H1 (cell line): ENCODE results near the gene ACMSD. TPM values are rescaled to one million over a fixed set of nuclear protein-coding genes. Genes with fewer than 3 reads are reported as not detected.
A peak's percentile ranks its signal among the peaks of the same experiment; 100 is the strongest.

ENCODE experiments used
- CTCF ChIA-PET: fragments of 300-600 bp; sonication (Branson Sonifier 250); formaldehyde crosslinking; loops from one replicate; lab custom pipeline; 2021; ENCODE audit not compliant: partially characterized antibody; lab: Charles Lee
- POLR2A ChIA-PET: fragments of 300-600 bp; sonication (Branson Sonifier 250); formaldehyde crosslinking; loops from one replicate; lab custom pipeline; 2021; ENCODE audit warnings: inconsistent platforms; ENCODE audit not compliant: partially characterized antibody; lab: Charles Lee
- DNase-seq, 2 experiments: peaks; one replicate each; pipeline versions ENCODE4 v3.0.0 to v3.0.0-alpha.2; 2010 to 2022; ENCODE audit warnings: low spot score in 2 of 2, low read depth in 1 of 2, mixed read lengths in 1 of 2
- FAIRE-seq: peaks from 2 replicates; lab custom pipeline; 2011; peaks lifted over from hg19 to GRCh38; lab: Jason Lieb, UNC
- H2AFZ ChIP-seq: 2 replicates; pipeline ENCODE4 v1.8.1; 2012; ENCODE audit warnings: low read length, inconsistent platforms
- H2AK5ac ChIP-seq: 2 replicates; pipeline ENCODE4 v1.6.1; 2013; ENCODE audit warnings: low read depth, low read length
- H2BK120ac ChIP-seq: replicated peaks from 2 replicates; pipeline ENCODE3; 2013; ENCODE audit warnings: low read depth, low read length, inconsistent platforms
- H2BK12ac ChIP-seq: 2 replicates; pipeline ENCODE4 v1.6.1; 2013; ENCODE audit warnings: low read depth, low read length
- H2BK15ac ChIP-seq: 2 replicates; pipeline ENCODE4 v1.6.1; 2013; ENCODE audit warnings: low read length
- H2BK20ac ChIP-seq: 2 replicates; pipeline ENCODE4 v1.6.1; 2013; ENCODE audit warnings: low read length
- H2BK5ac ChIP-seq: 2 replicates; pipeline ENCODE4 v1.6.1; 2013; ENCODE audit warnings: low read depth, low read length
- H3K14ac ChIP-seq: 2 replicates; pipeline ENCODE4 v1.6.1; 2013; ENCODE audit warnings: inconsistent platforms; ENCODE audit not compliant: insufficient read length
- H3K18ac ChIP-seq: 2 replicates; pipeline ENCODE4 v1.6.1; 2013; ENCODE audit warnings: low read length; ENCODE audit errors: extremely low read depth
- H3K23ac ChIP-seq: 2 replicates; pipeline ENCODE4 v1.6.1; 2013; ENCODE audit warnings: inconsistent platforms; ENCODE audit not compliant: insufficient read length
- H3K23me2 ChIP-seq: 2 replicates; pipeline ENCODE4 v1.6.1; 2013; ENCODE audit warnings: low read depth, low read length
- H3K27ac ChIP-seq: 2 replicates; pipeline ENCODE4 v1.6.1; 2011; ENCODE audit warnings: low read depth, low read length, inconsistent platforms
- H3K27me3 ChIP-seq, 4 experiments: replicated peaks in 1 of 4; 1 replicate in 1 of 4; 2 replicates in 3 of 4; pipeline versions ENCODE4 v1.6.1 to v1.8.1; 2011 to 2013; ENCODE audit warnings: low read length in 3 of 4, mild to moderate bottlenecking in 3 of 4, inconsistent platforms in 2 of 4, mixed read lengths in 2 of 4, moderate library complexity in 1 of 4; ENCODE audit not compliant: control insufficient read depth in 3 of 4, insufficient read depth in 3 of 4; ENCODE audit errors: extremely low read depth in 1 of 4
- H3K36me3 ChIP-seq, 4 experiments: 2 replicates each; pipeline versions ENCODE4 v1.6.1 to v1.8.1; 2011 to 2013; ENCODE audit warnings: mild to moderate bottlenecking in 4 of 4, low read length in 3 of 4, moderate library complexity in 2 of 4, control low read depth in 1 of 4, inconsistent platforms in 1 of 4; ENCODE audit not compliant: insufficient read depth in 4 of 4, control insufficient read depth in 2 of 4
- H3K4ac ChIP-seq: replicated peaks from 2 replicates; pipeline ENCODE3; 2013; ENCODE audit warnings: low read length, low read depth, mixed read lengths, inconsistent platforms; ENCODE audit not compliant: insufficient read length
- H3K4me1 ChIP-seq, 4 experiments: replicated peaks in 1 of 4; 1 replicate in 1 of 4; 2 replicates in 3 of 4; pipeline versions ENCODE4 v1.6.1 to v1.8.1; 2011 to 2013; ENCODE audit warnings: low read length in 3 of 4, inconsistent platforms in 2 of 4, mixed read lengths in 1 of 4; ENCODE audit not compliant: insufficient read depth in 4 of 4, control insufficient read depth in 3 of 4
- H3K4me2 ChIP-seq, 2 experiments: 2 replicates each; pipeline versions ENCODE4 v1.6.1 to v1.8.1; 2011 to 2013; ENCODE audit warnings: low read depth in 2 of 2, low read length in 2 of 2, control low read depth in 1 of 2, inconsistent platforms in 1 of 2, mild to moderate bottlenecking in 1 of 2; ENCODE audit not compliant: insufficient read depth in 1 of 2
- H3K4me3 ChIP-seq, 4 experiments: fragments of 200-600, 300-600 bp in 1 of 4; sonication (generic), shearing (Covaris generic), sonication (Bioruptor Twin) in 1 of 4; 2 replicates each; pipeline versions ENCODE4 v1.5.1 to v1.8.1; 2011 to 2016; ENCODE audit warnings: low read length in 4 of 4, low read depth in 3 of 4, control low read depth in 2 of 4, inconsistent platforms in 2 of 4, mild to moderate bottlenecking in 2 of 4, mixed read lengths in 1 of 4, moderate library complexity in 1 of 4; ENCODE audit not compliant: insufficient read depth in 2 of 4; ENCODE audit errors: extremely low read depth in 1 of 4
- H3K56ac ChIP-seq: replicated peaks from 2 replicates; pipeline ENCODE3; 2013; ENCODE audit warnings: low read depth, mild to moderate bottlenecking, mixed read lengths, low read length, inconsistent platforms; ENCODE audit not compliant: insufficient read length
- H3K79me1 ChIP-seq: 2 replicates; pipeline ENCODE4 v1.6.1; 2013; ENCODE audit warnings: low read depth, low read length, control low read depth
- H3K79me2 ChIP-seq, 2 experiments: 2 replicates each; pipeline versions ENCODE4 v1.6.1 to v1.8.1; 2012 to 2013; ENCODE audit warnings: low read length in 2 of 2, mild to moderate bottlenecking in 2 of 2, inconsistent platforms in 1 of 2; ENCODE audit not compliant: insufficient read depth in 2 of 2, control insufficient read depth in 1 of 2
- H3K9ac ChIP-seq, 4 experiments: replicated peaks in 1 of 4; 1 replicate in 1 of 4; 2 replicates in 3 of 4; pipeline versions ENCODE4 v1.6.1 to v1.8.1; 2011 to 2013; ENCODE audit warnings: low read depth in 3 of 4, low read length in 3 of 4, control low read depth in 2 of 4, mild to moderate bottlenecking in 2 of 4, moderate library complexity in 2 of 4, inconsistent platforms in 1 of 4; ENCODE audit errors: extremely low read depth in 1 of 4
- H3K9me3 ChIP-seq, 2 experiments: 2 replicates each; pipeline versions ENCODE4 v1.6.1 to v1.8.1; 2012 to 2013; ENCODE audit warnings: mild to moderate bottlenecking in 2 of 2, moderate library complexity in 2 of 2, control low read depth in 1 of 2, inconsistent platforms in 1 of 2, low read depth in 1 of 2, low read length in 1 of 2, mixed read lengths in 1 of 2; ENCODE audit not compliant: insufficient read depth in 2 of 2
- H4K20me1 ChIP-seq, 2 experiments: replicated peaks in 1 of 2; 2 replicates each; pipeline versions ENCODE3 to v1.8.1; 2011 to 2013; ENCODE audit warnings: inconsistent platforms in 2 of 2, low read length in 2 of 2, mild to moderate bottlenecking in 1 of 2; ENCODE audit not compliant: insufficient read depth in 2 of 2, control insufficient read depth in 1 of 2
- H4K5ac ChIP-seq: 2 replicates; pipeline ENCODE4 v1.6.1; 2013; ENCODE audit warnings: low read length, low read depth, mixed read lengths, inconsistent platforms; ENCODE audit not compliant: insufficient read length
- H4K8ac ChIP-seq: 2 replicates; pipeline ENCODE4 v1.8.0; 2013; ENCODE audit warnings: mild to moderate bottlenecking, moderate library complexity, low read length, inconsistent platforms; ENCODE audit not compliant: insufficient read depth; ENCODE audit errors: extremely low read depth
- H4K91ac ChIP-seq: replicated peaks from 2 replicates; pipeline ENCODE3; 2013; ENCODE audit warnings: low read length, mixed read lengths, inconsistent platforms; ENCODE audit not compliant: insufficient read length
- ASH2L ChIP-seq: fragments of 200-600, 300-600 bp; sonication (generic); IDR thresholded peaks from one replicate; pipeline ENCODE4 v1.7.1; 2017; ENCODE audit warnings: low read length
- ATF2 ChIP-seq: IDR thresholded peaks from 2 replicates; pipeline ENCODE4 v1.6.1; 2012; ENCODE audit warnings: low read length, inconsistent platforms
- BCL11A ChIP-seq, 2 experiments: IDR thresholded peaks; one replicate each; pipeline ENCODE4 v1.6.1; 2011; ENCODE audit warnings: low read depth in 2 of 2, low read length in 2 of 2, mild to moderate bottlenecking in 2 of 2
- EZH2 ChIP-seq: fragments of 200-600 bp; sonication (generic); IDR thresholded peaks from 2 replicates; pipeline ENCODE4 v1.7.1; 2012; ENCODE audit warnings: low read depth, mild to moderate bottlenecking, moderate library complexity, low read length, inconsistent platforms; ENCODE audit not compliant: severe bottlenecking
- SP4 ChIP-seq: IDR thresholded peaks from 2 replicates; pipeline ENCODE4 v1.6.1; 2012; ENCODE audit warnings: low read length, inconsistent platforms
- WGBS, 2 experiments: shearing (Covaris generic) in 1 of 2; methylation state at CpG; one replicate each; pipeline versions ENCODE4 v1.1.6 to v1.1.7; 2013 to 2015; ENCODE audit warnings: low lambda C conversion rate in 2 of 2, mixed read lengths in 2 of 2, inconsistent platforms in 1 of 2, low coverage in 1 of 2, missing lambda C conversion rate in 1 of 2; ENCODE audit not compliant: insufficient replicate concordance in 2 of 2, insufficient coverage in 1 of 2, insufficient read length in 1 of 2; ENCODE audit errors: extremely low coverage in 1 of 2, missing lambda C conversion rate in 1 of 2; 5-methylcytosine and 5-hydroxymethylcytosine counted together
- polyA plus RNA-seq, 7 experiments: library from polyadenylated mRNA; depleted of rRNA in 3 of 7; stranded (reverse) in 5 of 7; unstranded in 2 of 7; fragments of >200 nt in 5 of 7; fragments of 200-250 nt in 2 of 7; gene quantifications; 1 replicate in 5 of 7; 2 replicates in 1 of 7; 4 replicates in 1 of 7; pipeline versions ENCODE4 v1.2.1 to v1.2.3, GENCODE V29; 2011 to 2013; ENCODE audit warnings: missing spikeins in 2 of 7, mixed read lengths in 2 of 7
- total RNA-seq: library from RNA; stranded (reverse); fragmentation: NEBNext Ultra II Directional; extraction: Animal tissue kit (Norgen Biotek cat#: 25700); gene quantifications from 2 replicates; pipeline ENCODE4 v1.2.1, GENCODE V29; 2021

Gene ACMSD
- total and polyA plus RNA-seq, 2 of the 8 experiments (the other 6 are each of a cell fraction or from before 2014, with no cell fraction given) = not detected

- H2BK20ac ChIP-seq = no peak overlapping the region
- POLR2A ChIA-PET = no interaction called here
- no peak for TF ChIP-seq SP4
- TF ChIP-seq ATF2 = no peak
- no peak for TF ChIP-seq BCL11A (IDR thresholded peaks at IDR 0.05; ENCODE audit: low read depth in 2 of 2, low read length in 2 of 2)
- TF ChIP-seq ASH2L = no peak
- no peak for TF ChIP-seq EZH2
Measured at GRCh38 chr2:134842930-134843490, 4.6 kb downstream of the ACMSD start.

More at GRCh38 chr2:134842930-134843490, 4.6 kb downstream of the ACMSD start:
- Histone ChIP-seq H3K4me3 (no peak overlapping the region), H3K14ac (no peak overlapping the region), H2AFZ (0 out of 2 replicates have a peak overlapping the region, but pooled peaks have one; percentile 5), H3K79me1 (no peaks in the 10 kb centered on the region), H3K4ac (no peak overlapping the region), H3K56ac (no peak overlapping the region), H3K27ac (no peak overlapping the region), H3K23ac (no peak overlapping the region), H3K23me2 (no peaks in the 10 kb centered on the region; the same call in 1 of the 2 replicates), H2BK15ac (no peak overlapping the region), H2AK5ac (no peak overlapping the region), H3K4me2 (no peak overlapping the region), H3K9ac (no peak overlapping the region), H4K5ac (no peak overlapping the region), H4K91ac (no peak overlapping the region), H3K4me1 (no peaks in the 10 kb centered on the region; a peak in 2 of 7 replicates), H3K9me3 (no peaks in the 10 kb centered on the region), H3K27me3 (no peaks in the 10 kb centered on the region), H3K36me3 (no peaks in the 10 kb centered on the region), H4K20me1 (no peaks in the 10 kb centered on the region), H2BK120ac (no peak overlapping the region), H3K79me2 (no peaks in the 10 kb centered on the region), H2BK12ac (0 out of 2 replicates have a peak overlapping the region, but pooled peaks have one; percentile 22), H3K18ac (no peak overlapping the region), H4K8ac (no peak overlapping the region), H2BK5ac (no peak overlapping the region)
- DNase-seq (no peak), FAIRE-seq (no peak)
- CTCF ChIA-PET = interaction anchor here (1.2 kb wide), 1 partner anchor 49 kb away, joined by 3 read pairs; no protein-coding TSS in a partner anchor
- 75% methylated on average over 2 of the region's 2 CpGs; no CpG with 5 or more reads in 1 of the 2 experiments for WGBS, 2 experiments
